Colonic mucosa (tissue), 4 donors: ENCODE results near the gene EPB41L1. TPM values are rescaled to one million over a fixed set of nuclear protein-coding genes. Genes with fewer than 3 reads are reported as not detected.

Experiments used
- DNase-seq: peaks from one replicate; pipeline ENCODE4 v3.0.0-alpha.2; 2020
- H3K27ac ChIP-seq: fragments of 200-600 bp; one replicate; pipeline ENCODE4 v1.8.0; 2021
- H3K27me3 ChIP-seq: fragments of 200-600 bp; one replicate; pipeline ENCODE4 v1.8.0; 2021
- H3K36me3 ChIP-seq: fragments of 200-600 bp; one replicate; pipeline ENCODE4 v1.8.0; 2021
- H3K4me1 ChIP-seq: fragments of 200-600 bp; one replicate; pipeline ENCODE4 v1.8.0; 2021; ENCODE audit warnings: mild to moderate bottlenecking
- H3K4me3 ChIP-seq: fragments of 200-600 bp; one replicate; pipeline ENCODE4 v1.8.0; 2021
- H3K9ac ChIP-seq, 2 donors: one replicate each; pipeline ENCODE4 v1.7.0; 2013; ENCODE audit warnings: control low read depth in 2 of 2, low read depth in 2 of 2, low read length in 2 of 2
- H3K9me3 ChIP-seq: fragments of 200-600 bp; one replicate; pipeline ENCODE4 v1.8.0; 2021
- intact Hi-C: fragments of 100-400 bp; cut with DNase I; formaldehyde crosslinking; loops from one replicate; pipeline ENCODE4 v1.14.1; 2022
- total RNA-seq, 2 donors: library from RNA; stranded (reverse); fragmentation: NEBNext Ultra II Directional in 1 of 2; extraction: Animal tissue kit (Norgen Biotek cat#: 25700) in 1 of 2; gene quantifications; one replicate each; pipeline ENCODE4 v1.2.1, GENCODE V29; 2021
- TF ChIP-seq, protein P1 (sequence below): fragments of 200-600 bp; IDR thresholded peaks from one replicate; pipeline ENCODE4 v1.8.0; 2022; ENCODE audit warnings: antibody characterized with exemption, mild to moderate bottlenecking
- donor health status: healthy.
- donor health status: DM: no; HTN: no; CAD: no.
- donor health status: DM: no; HTN: no; CAD: no.

The EPB41L1 gene
- total RNA-seq, 2 donors from 2014 or later, result 40.3 to 59.2 TPM

DNA sequence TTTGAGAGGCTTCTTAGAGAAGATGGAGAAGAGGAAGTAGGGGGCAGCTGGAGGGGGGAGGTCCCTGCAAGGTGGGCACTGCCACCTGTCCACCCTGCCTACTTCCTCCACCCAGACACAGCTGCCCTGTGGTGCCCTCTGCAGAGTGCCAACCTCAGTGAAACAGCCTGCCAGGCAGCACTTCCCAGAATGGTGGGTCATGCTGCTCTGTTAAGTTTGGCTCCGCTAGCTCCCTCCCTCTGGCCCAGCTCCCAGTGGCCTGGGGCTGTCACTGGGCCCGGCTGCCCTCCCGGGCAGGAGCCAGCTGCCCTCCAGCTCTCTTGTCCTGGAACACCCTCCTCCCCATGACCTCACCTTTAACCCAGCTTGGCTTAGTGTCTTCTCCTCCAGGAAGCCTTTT lies 5.1 kb upstream of the EPB41L1 start:
- intact Hi-C loops, result no loop called here
- no peaks in the 10 kb centered on the region for H3K9me3 ChIP-seq
- no peak overlapping the region for H3K27ac ChIP-seq
- H3K4me1 ChIP-seq, result no peaks in the 10 kb centered on the region
- no peak overlapping the region for H3K4me3 ChIP-seq
- no peak overlapping the region for H3K9ac ChIP-seq
- no peaks in the 10 kb centered on the region for H3K27me3 ChIP-seq
- no peak for DNase-seq
- no peaks in the 10 kb centered on the region for H3K36me3 ChIP-seq
- TF ChIP-seq, protein P1, sequence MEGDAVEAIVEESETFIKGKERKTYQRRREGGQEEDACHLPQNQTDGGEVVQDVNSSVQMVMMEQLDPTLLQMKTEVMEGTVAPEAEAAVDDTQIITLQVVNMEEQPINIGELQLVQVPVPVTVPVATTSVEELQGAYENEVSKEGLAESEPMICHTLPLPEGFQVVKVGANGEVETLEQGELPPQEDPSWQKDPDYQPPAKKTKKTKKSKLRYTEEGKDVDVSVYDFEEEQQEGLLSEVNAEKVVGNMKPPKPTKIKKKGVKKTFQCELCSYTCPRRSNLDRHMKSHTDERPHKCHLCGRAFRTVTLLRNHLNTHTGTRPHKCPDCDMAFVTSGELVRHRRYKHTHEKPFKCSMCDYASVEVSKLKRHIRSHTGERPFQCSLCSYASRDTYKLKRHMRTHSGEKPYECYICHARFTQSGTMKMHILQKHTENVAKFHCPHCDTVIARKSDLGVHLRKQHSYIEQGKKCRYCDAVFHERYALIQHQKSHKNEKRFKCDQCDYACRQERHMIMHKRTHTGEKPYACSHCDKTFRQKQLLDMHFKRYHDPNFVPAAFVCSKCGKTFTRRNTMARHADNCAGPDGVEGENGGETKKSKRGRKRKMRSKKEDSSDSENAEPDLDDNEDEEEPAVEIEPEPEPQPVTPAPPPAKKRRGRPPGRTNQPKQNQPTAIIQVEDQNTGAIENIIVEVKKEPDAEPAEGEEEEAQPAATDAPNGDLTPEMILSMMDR, result no peak

DNA sequence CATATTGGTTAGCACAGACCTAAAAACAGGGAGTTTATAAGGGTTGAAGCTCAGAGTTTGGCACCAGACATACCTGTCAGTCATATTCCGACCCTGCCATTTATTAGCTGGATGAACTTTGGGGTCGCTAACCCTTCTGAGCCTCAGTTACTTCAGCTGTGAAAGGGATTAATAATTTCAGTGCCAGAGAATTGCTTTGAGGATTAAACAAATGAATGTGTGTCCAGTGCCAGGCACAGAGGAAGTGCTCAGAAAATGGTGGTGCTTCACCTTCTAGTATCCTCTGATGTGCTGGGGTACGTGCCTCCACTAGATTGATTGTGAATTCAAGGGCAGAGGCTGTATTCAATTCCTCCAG lies 4.1 kb upstream of the EPB41L1 start:
- H3K27ac ChIP-seq, result no peak overlapping the region
- no peak overlapping the region for H3K9ac ChIP-seq
- DNase-seq, result no peak
- H3K9me3 ChIP-seq, result no peaks in the 10 kb centered on the region
- TF ChIP-seq, protein P1, result no peak
- H3K36me3 ChIP-seq, result no peaks in the 10 kb centered on the region
- H3K27me3 ChIP-seq, result no peaks in the 10 kb centered on the region
- no peak overlapping the region for H3K4me3 ChIP-seq
- intact Hi-C loops, result no loop called here
- no peaks in the 10 kb centered on the region for H3K4me1 ChIP-seq

DNA sequence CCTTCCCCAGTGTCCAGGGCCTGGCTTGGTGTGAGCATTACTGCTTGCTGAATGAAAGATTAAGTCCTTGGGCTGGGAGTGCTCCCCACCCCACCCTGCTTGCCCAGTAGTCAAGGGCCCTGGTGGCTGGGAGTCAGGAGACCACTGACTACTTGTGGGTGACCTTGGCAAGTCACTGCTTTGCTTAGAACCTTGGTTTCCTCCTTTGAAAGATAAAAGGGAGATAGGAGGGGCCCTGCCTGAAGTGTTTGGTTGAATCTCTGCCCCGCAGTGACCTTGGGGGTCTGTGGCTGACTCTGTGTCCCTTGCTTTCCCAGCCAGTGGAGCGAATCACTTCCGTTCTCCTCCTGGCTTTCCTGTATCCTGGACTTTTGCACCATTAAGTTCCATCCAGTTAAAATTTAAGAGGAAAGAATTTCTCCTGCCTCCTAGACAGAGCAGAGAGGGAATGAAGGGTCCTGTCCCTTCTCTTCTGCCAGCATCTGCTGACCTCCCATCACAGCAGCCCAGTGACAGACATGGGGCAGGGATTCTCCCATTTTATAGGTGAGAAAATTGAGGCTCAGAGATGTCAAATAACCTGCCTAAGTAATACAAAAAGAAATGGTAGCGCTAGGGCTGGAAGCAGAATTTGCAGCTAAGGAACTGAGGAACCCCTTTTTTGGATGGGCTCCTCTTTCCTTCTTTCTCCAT lies 3.5 kb upstream of the EPB41L1 start:
- no peak overlapping the region for H3K4me3 ChIP-seq
- H3K9ac ChIP-seq, result no peak overlapping the region
- TF ChIP-seq, protein P1, result no peak
- no peaks in the 10 kb centered on the region for H3K9me3 ChIP-seq
- H3K36me3 ChIP-seq, result no peaks in the 10 kb centered on the region
- H3K27me3 ChIP-seq, result no peaks in the 10 kb centered on the region
- H3K27ac ChIP-seq, result no peak overlapping the region
- no peaks in the 10 kb centered on the region for H3K4me1 ChIP-seq
- DNase-seq, result no peak
- intact Hi-C loops, result no loop called here

DNA sequence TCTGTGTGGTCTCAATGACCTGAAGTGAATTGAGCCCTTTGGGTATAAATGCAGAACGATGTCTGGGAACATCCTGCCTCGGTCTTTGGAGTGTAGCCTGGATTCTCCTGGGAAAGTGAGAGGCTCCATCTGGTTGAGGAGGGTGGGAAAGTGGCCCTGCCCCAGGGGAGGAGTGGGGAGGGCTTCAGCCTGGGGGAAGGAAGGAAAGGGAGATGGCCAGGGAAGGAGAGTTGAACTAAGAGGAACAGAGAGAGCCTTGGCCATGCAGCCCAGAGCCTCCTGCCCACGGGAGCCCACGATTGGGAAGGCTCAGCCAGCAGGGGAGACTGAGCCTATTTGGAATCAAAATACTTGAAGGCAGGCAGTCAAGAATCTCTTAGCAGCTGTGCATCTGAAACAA lies 2.3 kb upstream of the EPB41L1 start:
- no peaks in the 10 kb centered on the region for H3K9me3 ChIP-seq
- H3K4me3 ChIP-seq, result no peak overlapping the region
- no peak overlapping the region for H3K9ac ChIP-seq
- no peak for DNase-seq
- no peaks in the 10 kb centered on the region for H3K36me3 ChIP-seq
- TF ChIP-seq, protein P1, result no peak
- H3K27ac ChIP-seq, result no peak overlapping the region
- intact Hi-C loops, result no loop called here
- H3K4me1 ChIP-seq, result no peaks in the 10 kb centered on the region
- H3K27me3 ChIP-seq, result no peaks in the 10 kb centered on the region

DNA sequence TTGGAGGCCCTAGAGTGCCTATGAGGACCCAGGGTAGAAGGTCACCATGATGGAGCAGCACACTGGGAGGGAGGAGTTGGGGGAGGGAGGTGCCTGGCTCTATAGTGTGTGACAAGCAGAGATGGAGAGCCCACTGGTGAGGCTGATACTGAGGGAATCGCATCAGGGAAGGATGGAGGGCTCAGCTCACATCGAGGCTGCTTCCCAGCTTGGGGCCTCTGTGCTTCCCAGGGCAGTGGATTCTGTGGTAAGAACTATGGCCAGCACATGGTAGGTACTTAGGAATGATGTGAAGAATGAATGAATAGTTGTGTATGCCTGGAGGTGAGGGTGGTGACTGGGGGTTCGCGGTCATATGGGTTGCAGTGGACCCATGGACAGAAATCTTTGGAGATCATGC lies 1.3 kb upstream of the EPB41L1 start:
- no peak for DNase-seq
- H3K9me3 ChIP-seq, result no peaks in the 10 kb centered on the region
- no peak overlapping the region for H3K4me3 ChIP-seq
- no peaks in the 10 kb centered on the region for H3K27me3 ChIP-seq
- TF ChIP-seq, protein P1, result no peak
- H3K27ac ChIP-seq, result no peak overlapping the region
- no peak overlapping the region for H3K9ac ChIP-seq
- intact Hi-C loops, result no loop called here
- H3K4me1 ChIP-seq, result no peaks in the 10 kb centered on the region
- no peaks in the 10 kb centered on the region for H3K36me3 ChIP-seq
